Caco-2 (cell line): ENCODE results near the gene BDKRB1. TPM values are rescaled to one million over a fixed set of nuclear protein-coding genes. Genes with fewer than 3 reads are reported as not detected.
"Not testable (repeated sequence)": the region's sequence is repeated elsewhere in the genome, so short reads cannot be mapped to it uniquely, and the experiment has no call there.

Experiments used
- BruUV-seq: library from RNA; stranded (reverse); fragments of 400-500 nt; replicated peaks from 2 replicates; lab custom pipeline; 2021; lab: Mats Ljungman, UMichigan
- CTCF ChIA-PET: fragments of 300-600 bp; sonication (Branson Sonifier 250); formaldehyde crosslinking; loops from one replicate; lab custom pipeline; 2022; ENCODE audit warnings: antibody characterized with exemption; lab: Charles Lee
- POLR2A ChIA-PET: fragments of 300-600 bp; sonication (Branson Sonifier 250); formaldehyde crosslinking; loops from one replicate; lab custom pipeline; 2022; ENCODE audit warnings: antibody characterized with exemption; lab: Charles Lee
- DNase-seq, 2 experiments: peaks; one replicate each; pipeline versions ENCODE4 v3.0.0 to v3.0.0-alpha.2; 2020 to 2022
- H3K27me3 ChIP-seq: replicated peaks from 2 replicates; pipeline ENCODE4 v1.6.0; 2011; ENCODE audit warnings: low read length; ENCODE audit not compliant: control insufficient read depth, insufficient read depth
- H3K36me3 ChIP-seq: 2 replicates; pipeline ENCODE4 v1.5.1; 2011; ENCODE audit warnings: low read length; ENCODE audit not compliant: control insufficient read depth, insufficient read depth
- H3K4me1 ChIP-seq: fragments of 250-450 bp; sonication (Bioruptor Pico); 2 replicates; pipeline ENCODE4 v1.5.1; 2020; ENCODE audit warnings: mild to moderate bottlenecking
- H3K4me3 ChIP-seq: 2 replicates; pipeline ENCODE4 v1.5.1; 2011; ENCODE audit warnings: low read depth, mild to moderate bottlenecking, control low read depth, low read length
- H3K9me3 ChIP-seq: fragments of 250-450 bp; sonication (Bioruptor Pico); 2 replicates; pipeline ENCODE4 v1.5.1; 2020; ENCODE audit warnings: mild to moderate bottlenecking, moderate library complexity
- H3K27ac Mint-ChIP-seq: one replicate; pipeline ENCODE4 v1.8.0; 2022; ENCODE audit warnings: mixed read lengths; ENCODE audit not compliant: unreplicated experiment
- H3K27me3 Mint-ChIP-seq: one replicate; pipeline ENCODE4 v1.8.0; 2022; ENCODE audit warnings: mixed read lengths; ENCODE audit not compliant: insufficient read depth, unreplicated experiment
- H3K36me3 Mint-ChIP-seq: one replicate; pipeline ENCODE4 v1.8.0; 2022; ENCODE audit warnings: mild to moderate bottlenecking, mixed read lengths; ENCODE audit not compliant: insufficient read depth, unreplicated experiment
- H3K4me1 Mint-ChIP-seq: one replicate; pipeline ENCODE4 v1.8.0; 2022; ENCODE audit warnings: low read depth, mixed read lengths; ENCODE audit not compliant: unreplicated experiment
- H3K4me3 Mint-ChIP-seq: one replicate; pipeline ENCODE4 v1.8.0; 2022; ENCODE audit warnings: mild to moderate bottlenecking, moderate library complexity, mixed read lengths; ENCODE audit not compliant: unreplicated experiment
- H3K9me3 Mint-ChIP-seq: one replicate; pipeline ENCODE4 v1.8.0; 2022; ENCODE audit warnings: mixed read lengths; ENCODE audit not compliant: unreplicated experiment
- CTCF ChIP-seq, 2 experiments: fragments of 200-600 bp in 1 of 2; IDR thresholded peaks; 1 replicate in 1 of 2; 2 replicates in 1 of 2; pipeline versions ENCODE4 v1.5.1 to v1.8.0; 2011 to 2022; ENCODE audit warnings: antibody characterized with exemption in 1 of 2, control low read depth in 1 of 2, inconsistent platforms in 1 of 2, low read depth in 1 of 2, low read length in 1 of 2, mild to moderate bottlenecking in 1 of 2, moderate library complexity in 1 of 2; ENCODE audit not compliant: insufficient read depth in 1 of 2, severe bottlenecking in 1 of 2, unreplicated experiment in 1 of 2
- intact Hi-C: fragments of 100-400 bp; cut with micrococcal nuclease; formaldehyde crosslinking; loops from one replicate; pipeline ENCODE4 v1.10.0; 2022; ENCODE audit not compliant: unreplicated experiment
- total RNA-seq: library from RNA; stranded (reverse); gene quantifications from 2 replicates; pipeline ENCODE4 v1.2.3, GENCODE V29; 2022

BDKRB1 gene
- total RNA-seq, 1 experiment from 2014 or later: 0.18 TPM

- Histone ChIP-seq H3K9me3 (peaks cover 27% of the 10 kb centered on the region), H3K27me3 (no peaks in the 10 kb centered on the region), H3K4me3 (no peak overlapping the region), H3K36me3 (peaks cover 2% of the 10 kb centered on the region), H3K4me1 (peaks cover 30% of the 10 kb centered on the region)
- Mint-ChIP-seq H3K27ac (no peak overlapping the region), H3K4me3 (no peak overlapping the region), H3K9me3 (no peaks in the 10 kb centered on the region), H3K36me3 (no peaks in the 10 kb centered on the region), H3K27me3 (no peaks in the 10 kb centered on the region), H3K4me1 (no peaks in the 10 kb centered on the region)
- intact Hi-C loops: no loop called here
- no peak for DNase-seq
- POLR2A ChIA-PET: no interaction called here
- TF ChIP-seq CTCF (IDR thresholded peaks at IDR 0.05; ENCODE audit: insufficient read depth in 1 of 2, low read depth in 1 of 2, low read length in 1 of 2, severe bottlenecking in 1 of 2, unreplicated experiment in 1 of 2): no peak
- no TSS peak for BruUV-seq
- CTCF ChIA-PET: no interaction called here
These were observed 13.9 kb upstream of the BDKRB1 start for GRCh38 chr14:96242126-96242525.

- no peak for DNase-seq
- no peak overlapping the region for H3K27ac Mint-ChIP-seq
- no peaks in the 10 kb centered on the region; the same call in 1 of the 2 replicates for H3K36me3 ChIP-seq
- H3K4me1 Mint-ChIP-seq: no peaks in the 10 kb centered on the region
- peaks cover 26% of the 10 kb centered on the region for H3K4me1 ChIP-seq
- H3K36me3 Mint-ChIP-seq: no peaks in the 10 kb centered on the region
- CTCF ChIA-PET: no interaction called here
- no peaks in the 10 kb centered on the region for H3K27me3 ChIP-seq
- no peak for TF ChIP-seq CTCF (IDR thresholded peaks at IDR 0.05; ENCODE audit: insufficient read depth in 1 of 2, low read depth in 1 of 2, low read length in 1 of 2, severe bottlenecking in 1 of 2, unreplicated experiment in 1 of 2)
- no TSS peak for BruUV-seq
- H3K27me3 Mint-ChIP-seq: no peaks in the 10 kb centered on the region
- H3K4me3 ChIP-seq: no peak overlapping the region
- intact Hi-C loops: no loop called here
- H3K9me3 Mint-ChIP-seq: no peaks in the 10 kb centered on the region
- no peak overlapping the region for H3K4me3 Mint-ChIP-seq
- POLR2A ChIA-PET: no interaction called here
- H3K9me3 ChIP-seq: peaks cover 26% of the 10 kb centered on the region
These were observed 12.2 kb upstream of the BDKRB1 start for GRCh38 chr14:96243785-96244184.

- H3K36me3 ChIP-seq, H3K9me3 Mint-ChIP-seq, CTCF ChIA-PET, intact Hi-C loops, H3K4me3 ChIP-seq, DNase-seq, H3K27me3 ChIP-seq, H3K4me1 Mint-ChIP-seq, POLR2A ChIA-PET, H3K36me3 Mint-ChIP-seq, H3K27me3 Mint-ChIP-seq, H3K4me3 Mint-ChIP-seq, BruUV-seq, H3K27ac Mint-ChIP-seq: not testable (repeated sequence)
- H3K9me3 ChIP-seq: peaks cover 18% of the 10 kb centered on the region
- H3K4me1 ChIP-seq: peaks cover 13% of the 10 kb centered on the region
These were observed 10.9 kb upstream of the BDKRB1 start for GRCh38 chr14:96245074-96245473.
